SU-DHL-6 (cell line): ENCODE measurements around the gene CYP2A6.
"Not testable (repeated sequence)": the region's sequence is repeated elsewhere in the genome, so short reads cannot be mapped to it uniquely, and the experiment has no call there.

Source experiments
- CTCF ChIP-seq: fragments of 200-600 bp; sonication (generic); IDR thresholded peaks from one replicate; pipeline ENCODE4 v1.5.1; 2017; ENCODE audit warnings: antibody characterized with exemption, mild to moderate bottlenecking, low read length, moderate library complexity; ENCODE audit not compliant: insufficient read depth, poor library complexity, severe bottlenecking
- EZH2phosphoT487 ChIP-seq: fragments of 200-600 bp; sonication (generic), shearing (Covaris generic); conservative IDR thresholded peaks from 2 replicates; pipeline ENCODE4 v1.6.1; 2018; ENCODE audit warnings: mild to moderate bottlenecking, antibody characterized with exemption, low read length, moderate library complexity, mixed read lengths

GRCh38 chr19:40864739-40865496 is 14.7 kb upstream of the CYP2A6 start:
- TF ChIP-seq CTCF, EZH2phosphoT487: not testable (repeated sequence)
